Fibroblast of villous mesenchyme (primary cell): ENCODE measurements around the gene STXBP6. TPM values are rescaled to one million over a fixed set of nuclear protein-coding genes. Genes with fewer than 3 reads are reported as not detected.

Experiments used
- DNase-seq: peaks from one replicate; pipeline ENCODE4 v3.0.0-alpha.2; 2010; ENCODE audit warnings: low read depth
- H3K4me3 ChIP-seq: 2 replicates; pipeline ENCODE4 v1.5.1; 2011; ENCODE audit warnings: low read depth, mild to moderate bottlenecking, low read length
- CTCF ChIP-seq: IDR thresholded peaks from 2 replicates; pipeline ENCODE4 v1.5.1; 2012; ENCODE audit warnings: low read depth, mild to moderate bottlenecking, low read length; ENCODE audit not compliant: insufficient read depth
- total RNA-seq: library from RNA; depleted of rRNA; stranded (reverse); fragments of >200 nt; gene quantifications from 2 replicates; pipeline ENCODE4 v1.2.3, GENCODE V29; 2012

The STXBP6 gene
- total RNA-seq, 1 donor = 4.7 TPM

GRCh38 chr14:24952851-24953666, 96.9 kb downstream of the STXBP6 start:
- TF ChIP-seq CTCF = no peak
- no peak for DNase-seq

GRCh38 chr14:24948261-24948847, 101.6 kb downstream of the STXBP6 start:
- no peak overlapping the region for H3K4me3 ChIP-seq
- no peak for TF ChIP-seq CTCF
- DNase-seq = no peak

More at GRCh38 chr14:24952851-24953666, 96.9 kb downstream of the STXBP6 start:
- no peak overlapping the region for H3K4me3 ChIP-seq

GRCh38 chr14:24947131-24947530, 102.8 kb downstream of the STXBP6 start:
- H3K4me3 ChIP-seq = no peak overlapping the region
- DNase-seq = no peak
- TF ChIP-seq CTCF = no peak

- H3K4me3 ChIP-seq = no peak overlapping the region
- DNase-seq = no peak
- TF ChIP-seq CTCF = no peak
Measured at GRCh38 chr14:24944800-24945199, 105.1 kb downstream of the STXBP6 start.

- DNase-seq = no peak
- no peak overlapping the region for H3K4me3 ChIP-seq
- no peak for TF ChIP-seq CTCF
Measured at GRCh38 chr14:24943024-24943423, 106.9 kb downstream of the STXBP6 start.

- DNase-seq = no peak
- no peak overlapping the region for H3K4me3 ChIP-seq
- TF ChIP-seq CTCF = no peak
Measured at GRCh38 chr14:24941719-24942118, 108.2 kb downstream of the STXBP6 start.
